PC-3 (cell line): Measurements from ENCODE around the gene EPB41L1. TPM values are rescaled to one million over a fixed set of nuclear protein-coding genes. Genes with fewer than 3 reads are reported as not detected.

Source experiments
- ATAC-seq: fragments of 200-7000 bp; cut with Tn5 transposase; 2 replicates; pipeline ENCODE4 v1.9.1; 2020; ENCODE audit warnings: mild to moderate bottlenecking, moderate library complexity
- BruUV-seq: library from RNA; stranded (reverse); fragments of 400-500 nt; replicated peaks from 2 replicates; lab custom pipeline; 2021; lab: Mats Ljungman, UMichigan
- CTCF ChIA-PET: fragments of 300-600 bp; sonication (Branson Sonifier 250); formaldehyde crosslinking; loops from one replicate; lab custom pipeline; 2022; ENCODE audit warnings: antibody characterized with exemption; lab: Charles Lee
- POLR2A ChIA-PET: fragments of 300-600 bp; sonication (Branson Sonifier 250); formaldehyde crosslinking; loops from one replicate; lab custom pipeline; 2022; ENCODE audit warnings: antibody characterized with exemption; ENCODE audit not compliant: unreplicated experiment; lab: Charles Lee
- DNase-seq: peaks from one replicate; pipeline ENCODE4 v3.0.0-alpha.2; 2015
- H2AFZ ChIP-seq: fragments of 300-600 bp; sonication (generic); 2 replicates; pipeline ENCODE4 v1.6.0; 2016; ENCODE audit warnings: antibody characterized with exemption, low read length
- H3F3A ChIP-seq: fragments of 300-600 bp; sonication (generic); one replicate; pipeline ENCODE4 v1.6.0; 2017; ENCODE audit warnings: antibody characterized with exemption, low read length, control low read depth, mild to moderate bottlenecking; ENCODE audit not compliant: unreplicated experiment
- H3K27ac ChIP-seq: fragments of 300-600 bp; sonication (generic); 2 replicates; pipeline ENCODE4 v1.5.1; 2016; ENCODE audit warnings: mild to moderate bottlenecking, low read length
- H3K27me3 ChIP-seq: fragments of 300-600 bp; sonication (generic); 2 replicates; pipeline ENCODE4 v1.6.1; 2016; ENCODE audit warnings: low read length, mixed read lengths
- H3K36me3 ChIP-seq: fragments of 300-600 bp; sonication (generic); 2 replicates; pipeline ENCODE4 v1.6.1; 2016; ENCODE audit warnings: low read depth, mixed run types, low read length, mixed read lengths
- H3K4me1 ChIP-seq: fragments of 300-600 bp; sonication (generic); 2 replicates; pipeline ENCODE4 v1.5.1; 2016; ENCODE audit warnings: low read length; ENCODE audit not compliant: insufficient read depth
- H3K4me2 ChIP-seq: fragments of 300-600 bp; sonication (generic); 2 replicates; pipeline ENCODE4 v1.6.0; 2016; ENCODE audit warnings: low read length
- H3K4me3 ChIP-seq: fragments of 300-600 bp; sonication (generic); 2 replicates; pipeline ENCODE4 v1.5.1; 2016; ENCODE audit warnings: mild to moderate bottlenecking, low read length, mixed read lengths
- H3K79me2 ChIP-seq: fragments of 300-600 bp; sonication (generic); 2 replicates; pipeline ENCODE4 v1.6.1; 2017; ENCODE audit warnings: low read length, mixed read lengths
- H3K9ac ChIP-seq: fragments of 300-600 bp; sonication (generic); 2 replicates; pipeline ENCODE4 v1.6.0; 2016; ENCODE audit warnings: mild to moderate bottlenecking, low read length
- H3K9me2 ChIP-seq: fragments of 300-600 bp; sonication (generic); replicated peaks from 2 replicates; pipeline ENCODE4 v1.6.1; 2016; ENCODE audit warnings: mixed run types, low read length, mixed read lengths
- H3K9me3 ChIP-seq: fragments of 300-600 bp; sonication (generic); 2 replicates; pipeline ENCODE4 v1.6.1; 2016; ENCODE audit warnings: low read length, mixed read lengths
- H4K20me1 ChIP-seq: fragments of 300-600 bp; sonication (generic); 2 replicates; pipeline ENCODE4 v1.6.1; 2016; ENCODE audit warnings: low read length, mixed read lengths
- CTCF ChIP-seq: fragments of 300-600 bp; sonication (generic); conservative IDR thresholded peaks from 2 replicates; pipeline ENCODE4 v1.5.1; 2017; ENCODE audit warnings: antibody characterized with exemption, low read depth, mild to moderate bottlenecking, low read length
- EZH2 ChIP-seq: fragments of 300-600 bp; sonication (generic); IDR thresholded peaks from one replicate; pipeline ENCODE4 v1.6.1; 2017; ENCODE audit warnings: antibody characterized with exemption, mild to moderate bottlenecking, low read length; ENCODE audit not compliant: unreplicated experiment
- EZH2phosphoT487 ChIP-seq: fragments of 300-600 bp; sonication (generic); IDR thresholded peaks from 2 replicates; pipeline ENCODE4 v1.6.1; 2018; ENCODE audit warnings: mild to moderate bottlenecking, antibody characterized with exemption, low read length, borderline replicate concordance
- intact Hi-C: fragments of 100-400 bp; cut with micrococcal nuclease; formaldehyde crosslinking; loops from 2 replicates; pipeline ENCODE4 v1.9.0; 2023
- total RNA-seq: library from RNA; depleted of rRNA; stranded (reverse); fragments of >200 nt; gene quantifications from 2 replicates; pipeline ENCODE4 v1.2.3, GENCODE V29; 2014

EPB41L1 gene
- total RNA-seq, 1 experiment from 2014 or later = 48.2 TPM

GRCh38 chr20:36206068-36206467 is 51.5 kb downstream of the EPB41L1 start:
- POLR2A ChIA-PET = no interaction called here
- Histone ChIP-seq H3F3A (no peaks in the 10 kb centered on the region), H3K27me3 (no peaks in the 10 kb centered on the region), H3K9me3 (no peaks in the 10 kb centered on the region), H3K36me3 (no peaks in the 10 kb centered on the region), H4K20me1 (no peaks in the 10 kb centered on the region), H3K79me2 (no peaks in the 10 kb centered on the region), H3K4me1 (no peaks in the 10 kb centered on the region), H3K9me2 (no peaks in the 10 kb centered on the region), H3K4me3 (no peak overlapping the region), H3K4me2 (no peak overlapping the region), H3K27ac (no peak overlapping the region), H3K9ac (no peak overlapping the region), H2AFZ (no peak overlapping the region)
- DNase-seq (no peak), ATAC-seq (no peak)
- TF ChIP-seq CTCF = no peak
- TF ChIP-seq EZH2 = no peak
- no peak for TF ChIP-seq EZH2phosphoT487
- CTCF ChIA-PET = no interaction called here
- no TSS peak for BruUV-seq
- intact Hi-C loops = no loop called here

GRCh38 chr20:36206641-36207040 is 52.1 kb downstream of the EPB41L1 start:
- no peaks in the 10 kb centered on the region for H3K9me3 ChIP-seq
- H3K9ac ChIP-seq = no peak overlapping the region
- BruUV-seq = no TSS peak
- no peaks in the 10 kb centered on the region for H3K27me3 ChIP-seq
- DNase-seq = no peak
- ChIA-PET CTCF (no interaction called here), POLR2A (no interaction called here)
- no peaks in the 10 kb centered on the region for H3K79me2 ChIP-seq
- H3K4me2 ChIP-seq = no peak overlapping the region
- H3K9me2 ChIP-seq = no peaks in the 10 kb centered on the region
- no peaks in the 10 kb centered on the region for H4K20me1 ChIP-seq
- H3K4me3 ChIP-seq = no peak overlapping the region
- H3K4me1 ChIP-seq = no peaks in the 10 kb centered on the region
- no peak for TF ChIP-seq EZH2
- no peak for TF ChIP-seq CTCF
- no peak for TF ChIP-seq EZH2phosphoT487
- no peaks in the 10 kb centered on the region for H3F3A ChIP-seq
- no peaks in the 10 kb centered on the region for H3K36me3 ChIP-seq
- H3K27ac ChIP-seq = no peak overlapping the region
- H2AFZ ChIP-seq = no peak overlapping the region
- ATAC-seq = no peak
- intact Hi-C loops = no loop called here

- Histone ChIP-seq H4K20me1 (no peaks in the 10 kb centered on the region), H3F3A (no peaks in the 10 kb centered on the region), H3K4me1 (no peaks in the 10 kb centered on the region), H3K27ac (no peak overlapping the region), H3K4me2 (no peak overlapping the region), H3K9ac (no peak overlapping the region), H3K4me3 (no peak overlapping the region), H3K9me2 (no peaks in the 10 kb centered on the region), H3K27me3 (no peaks in the 10 kb centered on the region), H2AFZ (no peak overlapping the region), H3K36me3 (no peaks in the 10 kb centered on the region), H3K9me3 (no peaks in the 10 kb centered on the region), H3K79me2 (no peaks in the 10 kb centered on the region)
- CTCF ChIA-PET = no interaction called here
- TF ChIP-seq CTCF (no peak), EZH2 (no peak), EZH2phosphoT487 (no peak)
- no TSS peak for BruUV-seq
- POLR2A ChIA-PET = no interaction called here
- DNase-seq = no peak
- no peak for ATAC-seq
- intact Hi-C loops = no loop called here
Observed at GRCh38 chr20:36207602-36208001, 53.1 kb downstream of the EPB41L1 start.
